Activated T-cell treated with anti-CD3 and anti-CD28 coated beads for 24 hours (primary cell): ENCODE data around the gene WBP1.
A peak's percentile ranks its signal among the peaks of the same experiment; 100 is the strongest.
"Not testable (repeated sequence)": the region's sequence is repeated elsewhere in the genome, so short reads cannot be mapped to it uniquely, and the experiment has no call there.

Experiments
- DNase-seq: peaks from one replicate; pipeline ENCODE4 v3.0.0-alpha.2; 2020; ENCODE audit warnings: low read depth

WBP1 gene

GRCh38 chr2:74482801-74483674 is 24.8 kb downstream of the WBP1 start, which contains the start of the genes CCDC142 and TTC31:
Gene CCDC142 (minus strand): TSS chr2:74482998. CDS start chr2:74482837, 161 bp downstream.
Gene TTC31 (plus strand): TSS chr2:74483081. CDS start chr2:74483096, 15 bp downstream.
- DNase-seq: peak; percentile 90

- not testable (repeated sequence) for DNase-seq
Observed at GRCh38 chr2:74483675-74484164, 25.5 kb downstream of the WBP1 start.

GRCh38 chr2:74486141-74486540 is 27.9 kb downstream of the WBP1 start:
- DNase-seq: no peak

- no peak for DNase-seq
Observed at GRCh38 chr2:74488643-74489481, 30.6 kb downstream of the WBP1 start.

- DNase-seq: no peak
Observed at GRCh38 chr2:74489906-74490305, 31.7 kb downstream of the WBP1 start.

- DNase-seq: no peak
Observed at GRCh38 chr2:74491648-74492544, 33.7 kb downstream of the WBP1 start.

- no peak for DNase-seq
Observed at GRCh38 chr2:74493546-74493945, 35.3 kb downstream of the WBP1 start.

- no peak for DNase-seq
Observed at GRCh38 chr2:74495440-74495839, 37.2 kb downstream of the WBP1 start.

- DNase-seq: no peak
Observed at GRCh38 chr2:74496997-74497776, 38.9 kb downstream of the WBP1 start.

GRCh38 chr2:74497777-74498499 is 39.7 kb downstream of the WBP1 start:
- no peak for DNase-seq

- no peak for DNase-seq
Observed at GRCh38 chr2:74498500-74499266, 40.4 kb downstream of the WBP1 start.

- no peak for DNase-seq
Observed at GRCh38 chr2:74499267-74499939, 41.2 kb downstream of the WBP1 start, which contains the start of gene LBX2. Gene LBX2 (minus strand): TSS chr2:74499603. CDS start chr2:74499537, 66 bp downstream.

GRCh38 chr2:74499940-74500577 is 41.8 kb downstream of the WBP1 start:
- DNase-seq: no peak

GRCh38 chr2:74500578-74500946 is 42.3 kb downstream of the WBP1 start:
- no peak for DNase-seq

- DNase-seq: no peak
Observed at GRCh38 chr2:74501335-74502071, 43.3 kb downstream of the WBP1 start.

GRCh38 chr2:74502147-74502719 is 44.0 kb downstream of the WBP1 start:
- DNase-seq: no peak
